Measurements from ENCODE around the gene LCN12. TPM values are rescaled to one million over a fixed set of nuclear protein-coding genes. Genes with fewer than 3 reads are reported as not detected.

LCN12 gene
- total RNA-seq, 1 donor from 2014 or later = not detected

DNA sequence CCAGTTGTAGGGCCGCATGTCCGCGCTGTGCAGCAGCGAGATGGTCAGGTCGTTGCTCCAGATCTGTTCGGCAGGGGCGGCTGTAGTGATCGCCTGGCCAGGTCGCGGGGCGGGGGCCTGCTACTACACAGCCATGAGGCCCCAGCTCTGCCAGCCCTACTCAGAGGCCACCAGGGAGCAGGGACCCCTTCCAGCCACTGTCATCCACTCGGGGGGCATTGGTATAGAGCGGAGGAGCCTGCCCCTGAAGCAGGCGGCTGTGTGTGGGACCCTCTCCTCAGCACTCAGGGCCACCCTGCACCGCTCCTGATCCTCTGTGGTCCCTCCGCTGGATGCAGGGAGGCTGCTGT is 9.2 kb upstream of the LCN12 start:
- Histone ChIP-seq H3K36me3 (peaks cover 0 to 38% of the 10 kb centered on the region in 2 donors), H3K4me3 (peak overlapping the region; percentile 60 to 83), H3K27ac (no peak overlapping the region), H3K9me3 (no peaks in the 10 kb centered on the region), H3K4me1 (peaks cover 32% of the 10 kb centered on the region), H3K27me3 (no peaks in the 10 kb centered on the region)
- DNase-seq (ENCODE audit: extremely low spot score in 2 of 2) = no peak
- intact Hi-C loops (cut with DNase I) = loop anchor here (5.0 kb wide), 1 partner anchor 84 kb away; the partner anchor contains the start of gene ABCA2
- TF ChIP-seq POLR2AphosphoS5 (IDR thresholded peaks at IDR 0.05; ENCODE audit: insufficient read depth in 1 of 2, low read depth in 1 of 2) = no peak

DNA sequence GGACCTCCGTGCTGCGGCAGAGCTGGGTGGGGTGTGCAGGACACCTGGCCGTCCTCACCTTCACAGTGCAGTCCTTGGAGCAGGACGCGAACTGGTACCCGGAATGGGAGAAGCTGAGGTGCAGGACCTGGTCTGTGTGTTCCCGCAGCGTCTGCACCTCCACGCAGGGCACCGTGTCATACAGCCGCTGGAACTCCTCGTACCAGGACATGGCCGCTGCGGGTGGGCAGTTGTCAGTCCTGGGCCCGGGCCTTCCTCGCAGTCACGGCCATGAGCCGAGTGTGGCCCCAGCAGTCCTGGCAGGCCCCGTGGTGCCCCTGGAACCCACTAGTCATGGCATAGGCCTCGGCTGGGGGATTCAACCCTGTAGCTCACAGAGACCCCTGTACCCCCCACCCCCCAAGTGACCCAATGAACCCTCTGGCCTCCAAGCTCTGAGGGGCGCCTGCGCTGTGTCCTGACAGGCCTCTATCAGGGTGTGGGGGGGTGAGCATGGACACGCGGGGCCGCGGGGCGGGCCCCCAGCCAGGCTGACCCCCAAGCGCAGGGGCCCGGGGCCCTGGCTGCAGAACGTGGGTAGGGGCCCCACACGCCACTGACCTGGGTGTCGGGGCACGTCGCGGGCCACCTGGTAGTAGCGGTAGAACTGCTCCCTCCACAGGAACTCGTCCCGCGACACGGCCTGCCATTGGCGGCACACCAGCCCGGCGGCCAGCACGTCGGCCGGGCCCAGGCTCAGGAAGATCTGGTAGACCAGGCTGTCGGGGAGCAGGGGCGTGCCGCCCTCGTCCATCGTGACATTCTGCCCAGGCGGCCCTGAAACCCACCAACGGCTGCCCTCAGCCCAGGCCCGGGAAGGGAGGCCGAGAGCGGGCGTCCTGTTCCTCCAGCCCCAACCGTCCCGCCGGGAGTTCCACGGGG is 8.5 kb upstream of the LCN12 start:
- H3K27ac ChIP-seq = peak overlapping the region; percentile 77
- H3K36me3 ChIP-seq = peaks cover 0 to 38% of the 10 kb centered on the region in 2 donors
- TF ChIP-seq POLR2AphosphoS5 (IDR thresholded peaks at IDR 0.05; ENCODE audit: insufficient read depth in 1 of 2, low read depth in 1 of 2) = peak in 1 of 2 donors; percentile 41
- TF ChIP-seq POLR2A (IDR thresholded peaks at IDR 0.05) = no peak
- intact Hi-C loops (cut with DNase I) = loop anchor here (2.0 to 5.0 kb wide), 2 partner anchors 84 to 95 kb away; partner anchors contain the start of genes ABCA2 and PHPT1
- DNase-seq (ENCODE audit: extremely low spot score in 2 of 2) = no peak
- peak overlapping the region; percentile 60 to 83 for H3K4me3 ChIP-seq
- H3K9me3 ChIP-seq = no peaks in the 10 kb centered on the region
- no peaks in the 10 kb centered on the region for H3K27me3 ChIP-seq
- peaks cover 36% of the 10 kb centered on the region for H3K4me1 ChIP-seq

DNA sequence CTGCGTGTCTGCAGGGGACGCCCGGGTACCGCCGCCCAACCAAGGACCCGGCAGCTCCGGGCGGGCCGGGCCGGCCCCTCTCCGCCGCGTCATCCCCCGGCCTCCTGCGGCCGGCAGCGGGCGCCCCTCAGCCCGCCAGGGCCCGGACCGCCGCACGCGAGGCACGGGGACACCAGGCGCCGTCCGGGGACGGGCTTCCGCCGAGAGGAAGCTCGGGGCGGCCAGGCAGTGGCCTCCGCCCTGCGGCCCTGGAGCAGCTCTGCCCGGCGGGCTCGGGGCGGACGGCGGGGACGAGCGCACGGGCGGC is 7.9 kb upstream of the LCN12 start:
- Histone ChIP-seq H3K4me1 (peaks cover 42% of the 10 kb centered on the region), H3K9me3 (no peaks in the 10 kb centered on the region), H3K27ac (peak overlapping the region; percentile 77), H3K27me3 (no peaks in the 10 kb centered on the region), H3K36me3 (peaks cover 0 to 38% of the 10 kb centered on the region in 2 donors), H3K4me3 (peak overlapping the region; percentile 60 to 83)
- DNase-seq (ENCODE audit: extremely low spot score in 2 of 2) = no peak
- TF ChIP-seq POLR2A (IDR thresholded peaks at IDR 0.05) = no peak
- TF ChIP-seq, protein P1, sequence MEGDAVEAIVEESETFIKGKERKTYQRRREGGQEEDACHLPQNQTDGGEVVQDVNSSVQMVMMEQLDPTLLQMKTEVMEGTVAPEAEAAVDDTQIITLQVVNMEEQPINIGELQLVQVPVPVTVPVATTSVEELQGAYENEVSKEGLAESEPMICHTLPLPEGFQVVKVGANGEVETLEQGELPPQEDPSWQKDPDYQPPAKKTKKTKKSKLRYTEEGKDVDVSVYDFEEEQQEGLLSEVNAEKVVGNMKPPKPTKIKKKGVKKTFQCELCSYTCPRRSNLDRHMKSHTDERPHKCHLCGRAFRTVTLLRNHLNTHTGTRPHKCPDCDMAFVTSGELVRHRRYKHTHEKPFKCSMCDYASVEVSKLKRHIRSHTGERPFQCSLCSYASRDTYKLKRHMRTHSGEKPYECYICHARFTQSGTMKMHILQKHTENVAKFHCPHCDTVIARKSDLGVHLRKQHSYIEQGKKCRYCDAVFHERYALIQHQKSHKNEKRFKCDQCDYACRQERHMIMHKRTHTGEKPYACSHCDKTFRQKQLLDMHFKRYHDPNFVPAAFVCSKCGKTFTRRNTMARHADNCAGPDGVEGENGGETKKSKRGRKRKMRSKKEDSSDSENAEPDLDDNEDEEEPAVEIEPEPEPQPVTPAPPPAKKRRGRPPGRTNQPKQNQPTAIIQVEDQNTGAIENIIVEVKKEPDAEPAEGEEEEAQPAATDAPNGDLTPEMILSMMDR (IDR thresholded peaks at IDR 0.05) = no peak
- TF ChIP-seq POLR2AphosphoS5 (IDR thresholded peaks at IDR 0.05; ENCODE audit: insufficient read depth in 1 of 2, low read depth in 1 of 2) = no peak
- intact Hi-C loops (cut with DNase I) = loop anchor here (2.0 to 5.0 kb wide), 2 partner anchors 83 to 95 kb away; partner anchors contain the start of genes ABCA2 and PHPT1

DNA sequence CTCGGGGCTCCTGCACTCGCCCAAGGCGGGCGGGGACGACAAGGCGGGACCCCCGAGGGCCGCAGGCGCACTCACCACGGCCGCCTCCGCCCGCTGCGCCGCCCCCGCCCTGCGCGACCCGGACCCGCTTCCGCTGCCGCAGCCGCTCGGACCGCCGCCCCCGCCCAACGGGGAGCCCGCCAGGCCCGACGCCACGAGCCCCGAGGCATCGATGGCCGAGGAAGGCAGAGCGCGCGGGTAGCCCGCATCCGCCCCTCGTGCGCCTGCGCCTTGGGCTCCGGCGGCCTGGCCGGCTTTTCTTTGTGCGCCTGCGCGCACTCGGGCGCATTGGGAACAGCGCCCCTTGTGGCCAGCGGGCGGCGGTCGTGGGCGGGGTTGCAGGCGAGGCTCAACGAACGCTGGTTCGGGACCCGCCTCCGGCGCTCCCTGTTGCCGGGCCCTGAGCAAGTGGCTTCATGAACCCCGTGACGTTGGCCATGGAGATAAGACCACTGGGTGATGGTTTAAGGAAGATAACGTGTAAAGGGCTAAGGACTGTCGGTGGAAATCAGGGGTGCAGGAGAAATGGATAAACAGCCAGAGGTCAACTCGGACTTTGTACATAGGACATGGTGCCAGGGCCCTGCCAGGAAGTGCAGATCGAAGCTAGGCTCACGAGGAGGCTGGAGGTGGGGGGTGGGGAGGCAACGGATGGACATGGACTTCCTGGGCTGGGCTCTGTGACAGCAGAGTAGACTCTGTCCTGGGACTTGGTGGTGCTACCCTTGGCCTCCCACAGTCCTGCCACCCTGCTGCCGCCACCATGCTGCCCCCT is 7.3 kb upstream of the LCN12 start, which contains the start of the genes C8G and FBXW5:
TSS of gene C8G (plus strand) at position 725 of the 814 bp plus-strand sequence. CDS start at position 803, 78 bp downstream.
TSS of gene FBXW5 (minus strand) at position 220 of the 814 bp plus-strand sequence. CDS start 655 bp downstream, outside the sequence.
- Histone ChIP-seq H3K4me3 (peak within 1 kb of the TSS; percentile 60 to 83), H3K4me1 (peaks cover 47% of the 10 kb centered on the region), H3K27me3 (no peaks in the 10 kb centered on the region), H3K9me3 (no peaks in the 10 kb centered on the region), H3K27ac (peak within 1 kb of the TSS; percentile 77), H3K36me3 (peaks cover 0 to 37% of the 10 kb centered on the region in 2 donors)
- TF ChIP-seq POLR2AphosphoS5 (IDR thresholded peaks at IDR 0.05; ENCODE audit: insufficient read depth in 1 of 2, low read depth in 1 of 2) (peak; percentile 41 to 74), POLR2A (IDR thresholded peaks at IDR 0.05) (peak in 1 of 2 donors; percentile 54)
- TF ChIP-seq, protein P1 (IDR thresholded peaks at IDR 0.05) = peak; percentile 94 to 100 (median 99)
- intact Hi-C loops (cut with DNase I) = loop anchor here (2.0 to 5.0 kb wide), 2 partner anchors 83 to 96 kb away; partner anchors contain the start of genes ABCA2 and PHPT1
- no peak for DNase-seq (ENCODE audit: extremely low spot score in 2 of 2)

DNA sequence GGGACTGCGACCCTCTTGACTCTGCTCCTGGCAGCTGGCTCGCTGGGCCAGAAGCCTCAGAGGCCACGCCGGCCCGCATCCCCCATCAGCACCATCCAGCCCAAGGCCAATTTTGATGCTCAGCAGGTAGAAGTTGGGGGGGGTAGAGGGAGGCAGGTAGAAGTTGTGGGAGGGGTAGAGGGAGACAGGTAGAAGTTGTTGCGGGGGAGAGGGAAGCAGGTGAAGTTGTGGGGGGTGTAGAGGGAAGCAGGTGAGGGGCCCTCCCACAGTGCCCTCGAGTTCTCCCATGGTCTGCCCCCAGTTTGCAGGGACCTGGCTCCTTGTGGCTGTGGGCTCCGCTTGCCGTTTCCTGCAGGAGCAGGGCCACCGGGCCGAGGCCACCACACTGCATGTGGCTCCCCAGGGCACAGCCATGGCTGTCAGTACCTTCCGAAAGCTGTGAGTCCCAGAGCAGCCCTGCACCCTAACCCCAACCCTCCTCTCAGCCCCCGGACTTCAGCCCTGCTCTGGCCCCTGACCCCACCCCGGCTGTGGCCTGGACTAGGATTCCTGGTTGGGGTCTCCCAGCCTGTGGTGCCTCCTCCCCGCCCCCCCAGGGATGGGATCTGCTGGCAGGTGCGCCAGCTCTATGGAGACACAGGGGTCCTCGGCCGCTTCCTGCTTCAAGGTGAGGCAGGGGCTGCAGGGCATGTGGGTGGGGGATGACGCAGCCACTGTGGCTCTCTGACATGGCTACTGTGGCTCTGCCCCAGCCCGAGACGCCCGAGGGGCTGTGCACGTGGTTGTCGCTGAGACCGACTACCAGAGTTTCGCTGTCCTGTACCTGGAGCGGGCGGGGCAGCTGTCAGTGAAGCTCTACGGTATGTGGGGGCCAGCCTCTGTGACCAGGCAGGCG is 6.5 kb upstream of the LCN12 start:
- peaks cover 0 to 29% of the 10 kb centered on the region in 2 donors for H3K36me3 ChIP-seq
- H3K4me1 ChIP-seq = peaks cover 54% of the 10 kb centered on the region
- intact Hi-C loops (cut with DNase I) = loop anchor here (2.0 kb wide), 1 partner anchor 97 kb away; the partner anchor contains the start of gene PHPT1
- H3K27ac ChIP-seq = no peak overlapping the region
- TF ChIP-seq, protein P1 (IDR thresholded peaks at IDR 0.05) = no peak
- TF ChIP-seq POLR2A (IDR thresholded peaks at IDR 0.05) = no peak
- TF ChIP-seq POLR2AphosphoS5 (IDR thresholded peaks at IDR 0.05; ENCODE audit: insufficient read depth in 1 of 2, low read depth in 1 of 2) = no peak
- H3K27me3 ChIP-seq = no peaks in the 10 kb centered on the region
- no peaks in the 10 kb centered on the region for H3K9me3 ChIP-seq
- no peak for DNase-seq (ENCODE audit: extremely low spot score in 2 of 2)
- no peak overlapping the region for H3K4me3 ChIP-seq

Measured in vagina (tissue), 2 donors.